HepG2 (cell line): ENCODE results near the gene MRPL51. TPM values are rescaled to one million over a fixed set of nuclear protein-coding genes. Genes with fewer than 3 reads are reported as not detected.

Source experiments
- ATAC-seq: fragments of 200-7000 bp; cut with Tn5 transposase; 3 replicates; pipeline ENCODE4 v1.9.1; 2020; ENCODE audit warnings: mild to moderate bottlenecking, moderate library complexity
- BruUV-seq: library from RNA; stranded (reverse); fragments of 400-500 nt; replicated peaks from 2 replicates; lab custom pipeline; 2021; lab: Mats Ljungman, UMichigan
- CTCF ChIA-PET: fragments of 300-600 bp; formaldehyde crosslinking; extraction: SDS; loops from one replicate; lab custom pipeline; 2021; ENCODE audit warnings: low total read pairs, inconsistent platforms, low intra/inter-chr PET ratio; lab: Yijun Ruan, JAX
- POLR2A ChIA-PET: fragments of 350-600 bp; sonication (Branson Sonifier 250); formaldehyde crosslinking; loops from one replicate; lab custom pipeline; 2020; ENCODE audit warnings: antibody characterized with exemption, inconsistent platforms; lab: Yijun Ruan, JAX
- DNase-seq: peaks from one replicate; pipeline ENCODE4 v3.0.0-alpha.2; 2015; ENCODE audit warnings: low spot score
- FAIRE-seq: peaks from 3 replicates; lab custom pipeline; 2011; peaks lifted over from hg19 to GRCh38; lab: Jason Lieb, UNC
- H2AFZ ChIP-seq: one replicate; pipeline ENCODE4 v1.6.1; 2011; ENCODE audit warnings: low read length, inconsistent platforms
- H3K27ac ChIP-seq: fragments of 300-600 bp; 3 replicates; pipeline ENCODE4 v1.8.0; 2011; ENCODE audit warnings: mixed run types, mild to moderate bottlenecking, mixed read lengths, low read length, inconsistent platforms; ENCODE audit not compliant: insufficient read depth; ENCODE audit errors: extremely low read length
- H3K27me3 ChIP-seq, 2 experiments: fragments of 200-600 bp in 1 of 2; 2 replicates in 1 of 2; 3 replicates in 1 of 2; pipeline versions ENCODE4 v1.6.0 to v1.8.0; 2011; ENCODE audit warnings: low read length in 2 of 2, mild to moderate bottlenecking in 2 of 2, moderate library complexity in 2 of 2, inconsistent platforms in 1 of 2; ENCODE audit not compliant: insufficient read depth in 2 of 2, control insufficient read depth in 1 of 2
- H3K36me3 ChIP-seq, 2 experiments: fragments of 200-600 bp in 1 of 2; replicated peaks in 1 of 2; 2 replicates in 1 of 2; 3 replicates in 1 of 2; pipeline versions ENCODE4 v1.5.1 to v1.8.0; 2011; ENCODE audit warnings: low read length in 2 of 2, inconsistent platforms in 1 of 2; ENCODE audit not compliant: insufficient read depth in 2 of 2, control insufficient read depth in 1 of 2
- H3K4me1 ChIP-seq: 2 replicates; pipeline ENCODE4 v1.5.1; 2012; ENCODE audit warnings: low read length, inconsistent platforms; ENCODE audit not compliant: insufficient read depth
- H3K4me2 ChIP-seq: 2 replicates; pipeline ENCODE4 v1.6.0; 2011; ENCODE audit warnings: low read depth, low read length, inconsistent platforms
- H3K4me3 ChIP-seq, 3 experiments: fragments of 200-600 bp in 1 of 3; sonication (generic), shearing (Covaris generic) in 1 of 3; replicated peaks in 1 of 3; 2 replicates each; pipeline ENCODE4 v1.5.1; 2011 to 2016; ENCODE audit warnings: low read length in 3 of 3, inconsistent platforms in 2 of 3, low read depth in 2 of 3, mild to moderate bottlenecking in 2 of 3, control low read depth in 1 of 3, mixed read lengths in 1 of 3; ENCODE audit not compliant: insufficient read depth in 1 of 3
- H3K79me2 ChIP-seq: one replicate; pipeline ENCODE4 v1.6.1; 2011; ENCODE audit warnings: low read length, inconsistent platforms; ENCODE audit not compliant: insufficient read depth
- H3K9ac ChIP-seq: 2 replicates; pipeline ENCODE4 v1.6.0; 2011; ENCODE audit warnings: mild to moderate bottlenecking, low read depth, low read length, inconsistent platforms; ENCODE audit not compliant: insufficient read depth
- H3K9me3 ChIP-seq: 2 replicates; pipeline ENCODE4 v1.5.1; 2012; ENCODE audit warnings: mild to moderate bottlenecking, low read length
- H4K20me1 ChIP-seq: 2 replicates; pipeline ENCODE4 v1.6.0; 2011; ENCODE audit warnings: inconsistent platforms, mild to moderate bottlenecking, low read length, moderate library complexity; ENCODE audit not compliant: insufficient read depth
- RBM22 ChIP-seq: fragments of 200-400 bp; formaldehyde crosslinking; optimal IDR thresholded peaks from 2 replicates; pipeline ENCODE3; 2017; ENCODE audit warnings: mild to moderate bottlenecking, low read length, moderate library complexity
- REXO4 ChIP-seq: sonication (generic); formaldehyde crosslinking; IDR thresholded peaks from 2 replicates; pipeline ENCODE4 v1.8.0; 2022; ENCODE audit warnings: missing genetic modification reagents, mild to moderate bottlenecking, borderline replicate concordance
- TMF1 ChIP-seq: sonication (generic); formaldehyde crosslinking; IDR thresholded peaks from 2 replicates; pipeline ENCODE4 v1.8.1; 2022; ENCODE audit warnings: low read depth, missing genetic modification reagents
- ZNF335 ChIP-seq: sonication (generic); formaldehyde crosslinking; IDR thresholded peaks from 2 replicates; pipeline ENCODE4 v1.4.0; 2020; ENCODE audit warnings: missing genetic modification reagents
- ZNF766 ChIP-seq: sonication (generic); formaldehyde crosslinking; IDR thresholded peaks from 2 replicates; pipeline ENCODE4 v1.5.0; 2020; ENCODE audit warnings: missing genetic modification reagents, borderline replicate concordance
- WGBS: methylation state at CpG from one replicate; pipeline ENCODE4 v1.1.6; 2017; ENCODE audit warnings: low lambda C conversion rate; 5-methylcytosine and 5-hydroxymethylcytosine counted together
- in situ Hi-C: cut with HindIII; loops from 2 replicates; pipeline ENCODE4 v1.10.0; 2017; ENCODE audit warnings: low pct_unique_long_range_greater_than_20kb; ENCODE audit not compliant: extremely low pct_ligation_motif_present
- intact Hi-C: fragments of 100-400 bp; cut with micrococcal nuclease; formaldehyde crosslinking; loops from one replicate; pipeline ENCODE4 v1.10.0; 2022; ENCODE audit not compliant: unreplicated experiment
- polyA plus RNA-seq, 8 experiments: library from polyadenylated mRNA; depleted of rRNA in 3 of 8; stranded (reverse) in 7 of 8; unstranded in 1 of 8; fragments of >200 nt; fragmentation: Illumina TruSeq in 4 of 8; extraction: Trizol in 4 of 8; gene quantifications; 2 replicates each; pipeline versions ENCODE4 v1.2.1 to v1.2.3, GENCODE V29; 2011 to 2016; ENCODE audit warnings: low read depth in 4 of 8, missing spikeins in 1 of 8, mixed read lengths in 1 of 8; ENCODE audit not compliant: insufficient read depth in 1 of 8
- total RNA-seq, 5 experiments: library from RNA; depleted of rRNA; stranded (reverse); fragments of >200 nt; fragmentation: Illumina TruSeq; extraction: Trizol; gene quantifications; 2 replicates each; pipeline ENCODE4 v1.2.3, GENCODE V29; 2016; ENCODE audit warnings: low read depth in 1 of 5
- TF ChIP-seq, protein P1 (sequence below): sonication (generic); formaldehyde crosslinking; IDR thresholded peaks from 2 replicates; pipeline ENCODE4 v1.4.0; 2020; ENCODE audit warnings: mild to moderate bottlenecking, missing genetic modification reagents

MRPL51 gene
- total and polyA plus RNA-seq, 2 of the 13 experiments (the other 11 are each of a cell fraction or from before 2014, with no cell fraction given) = 64.8 to 278 TPM

DNA sequence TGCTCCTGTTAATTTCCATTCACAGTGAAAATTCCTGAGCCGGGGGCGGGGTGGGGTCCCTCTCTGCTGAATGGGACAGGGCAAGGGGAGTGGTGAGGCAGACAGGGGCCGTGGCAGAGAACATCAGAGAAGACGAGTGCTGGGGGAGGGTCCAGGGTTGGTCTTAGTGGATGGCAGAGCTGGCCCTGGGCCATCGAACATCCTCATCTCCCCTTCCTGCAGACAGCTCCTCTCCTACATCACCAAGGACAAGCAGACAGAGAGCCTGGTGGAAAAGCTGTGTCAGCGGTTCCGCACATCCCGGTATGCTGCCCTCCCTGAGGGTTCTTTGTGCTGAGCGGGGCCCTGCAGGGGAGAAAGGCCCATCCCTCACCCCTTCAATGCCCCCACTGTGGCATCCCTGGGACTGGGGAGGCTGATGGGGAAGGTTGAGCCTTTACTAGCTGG lies 36.3 kb upstream of the MRPL51 start (continued):
- TF ChIP-seq RBM22 = no peak

DNA sequence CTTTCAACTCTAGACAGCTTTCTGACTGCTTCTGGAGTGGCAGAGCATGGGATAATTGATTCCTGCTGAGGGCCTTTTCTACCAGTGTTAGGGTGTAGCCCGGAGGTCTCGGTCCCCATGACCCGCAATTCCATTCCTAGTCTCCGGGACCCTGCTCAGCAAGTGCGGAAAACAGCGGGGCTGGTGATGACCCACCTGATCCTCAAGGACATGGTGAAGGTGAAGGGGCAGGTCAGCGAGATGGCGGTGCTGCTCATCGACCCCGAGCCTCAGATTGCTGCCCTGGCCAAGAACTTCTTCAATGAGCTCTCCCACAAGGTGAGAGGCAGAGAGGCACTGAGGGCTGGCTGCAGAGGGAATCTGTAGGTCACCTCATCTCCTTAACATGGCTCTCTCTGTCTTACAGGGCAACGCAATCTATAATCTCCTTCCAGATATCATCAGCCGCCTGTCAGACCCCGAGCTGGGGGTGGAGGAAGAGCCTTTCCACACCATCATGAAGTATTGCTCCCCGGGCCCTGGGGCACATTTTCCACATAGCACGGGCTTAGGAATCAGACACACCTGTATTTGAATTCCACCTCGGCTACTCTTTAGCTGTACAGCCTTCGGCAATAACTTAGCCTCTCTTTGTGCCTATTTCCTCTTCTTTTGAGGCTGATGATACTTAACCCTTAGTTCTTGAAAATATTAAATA lies 35.6 kb upstream of the MRPL51 start:
- DNase-seq = no peak
- H3K27ac ChIP-seq = no peak overlapping the region
- no TSS peak for BruUV-seq
- WGBS = 99% methylated on average over 16 of the region's 17 CpGs
- H3K79me2 ChIP-seq = peaks cover 7% of the 10 kb centered on the region
- no peaks in the 10 kb centered on the region for H3K9me3 ChIP-seq
- no peaks in the 10 kb centered on the region for H4K20me1 ChIP-seq
- no peak overlapping the region for H3K9ac ChIP-seq
- no peak overlapping the region for H2AFZ ChIP-seq
- H3K4me2 ChIP-seq = no peak overlapping the region
- no peak overlapping the region for H3K4me3 ChIP-seq
- CTCF ChIA-PET = no interaction called here
- ATAC-seq = no peak
- peaks cover 28% of the 10 kb centered on the region for H3K4me1 ChIP-seq
- no peak for FAIRE-seq
- POLR2A ChIA-PET = interaction anchor here (1.2 kb wide), 1 partner anchor 10 kb away, joined by 3 read pairs; no protein-coding TSS in a partner anchor
- TF ChIP-seq ZNF766 (no peak), REXO4 (CRISPR knock-in tag) (no peak), TMF1 (CRISPR knock-in tag) (no peak), ZNF335 (no peak)
- TF ChIP-seq, protein P1, sequence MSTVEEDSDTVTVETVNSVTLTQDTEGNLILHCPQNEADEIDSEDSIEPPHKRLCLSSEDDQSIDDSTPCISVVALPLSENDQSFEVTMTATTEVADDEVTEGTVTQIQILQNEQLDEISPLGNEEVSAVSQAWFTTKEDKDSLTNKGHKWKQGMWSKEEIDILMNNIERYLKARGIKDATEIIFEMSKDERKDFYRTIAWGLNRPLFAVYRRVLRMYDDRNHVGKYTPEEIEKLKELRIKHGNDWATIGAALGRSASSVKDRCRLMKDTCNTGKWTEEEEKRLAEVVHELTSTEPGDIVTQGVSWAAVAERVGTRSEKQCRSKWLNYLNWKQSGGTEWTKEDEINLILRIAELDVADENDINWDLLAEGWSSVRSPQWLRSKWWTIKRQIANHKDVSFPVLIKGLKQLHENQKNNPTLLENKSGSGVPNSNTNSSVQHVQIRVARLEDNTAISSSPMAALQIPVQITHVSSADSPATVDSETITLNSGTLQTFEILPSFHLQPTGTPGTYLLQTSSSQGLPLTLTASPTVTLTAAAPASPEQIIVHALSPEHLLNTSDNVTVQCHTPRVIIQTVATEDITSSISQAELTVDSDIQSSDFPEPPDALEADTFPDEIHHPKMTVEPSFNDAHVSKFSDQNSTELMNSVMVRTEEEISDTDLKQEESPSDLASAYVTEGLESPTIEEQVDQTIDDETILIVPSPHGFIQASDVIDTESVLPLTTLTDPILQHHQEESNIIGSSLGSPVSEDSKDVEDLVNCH (CRISPR knock-in tag) = no peak
- TF ChIP-seq, all 625 proteins: peak for 0
- Histone ChIP-seq H3K27me3 (no peaks in the 10 kb centered on the region), H3K36me3 (peaks cover 44 to 74% of the 10 kb centered on the region in 2 experiments)
- intact Hi-C loops (no loop called here), in situ Hi-C loops (no loop called here)
